KMS-11 (cell line): ENCODE data around the gene RASAL2.

Experiments used
- H2AFZ ChIP-seq: fragments of 200-600 bp; sonication (generic); 2 replicates; pipeline ENCODE4 v1.6.1; 2016; ENCODE audit warnings: antibody characterized with exemption, mixed run types, low read depth
- H3K27ac ChIP-seq: fragments of 200-600 bp; sonication (generic); 2 replicates; pipeline ENCODE4 v1.6.1; 2016; ENCODE audit warnings: mild to moderate bottlenecking, mixed run types
- H3K27me3 ChIP-seq: fragments of 200-600 bp; sonication (generic); 2 replicates; pipeline ENCODE4 v1.6.1; 2017; ENCODE audit warnings: mild to moderate bottlenecking, low read depth, mixed run types, moderate library complexity; ENCODE audit not compliant: insufficient read depth
- H3K36me3 ChIP-seq: fragments of 200-600 bp; sonication (generic); 2 replicates; pipeline ENCODE4 v1.6.1; 2017; ENCODE audit warnings: mild to moderate bottlenecking, mixed run types; ENCODE audit not compliant: insufficient read depth
- H3K4me1 ChIP-seq: fragments of 200-600 bp; sonication (generic); 2 replicates; pipeline ENCODE4 v1.6.1; 2016; ENCODE audit warnings: mild to moderate bottlenecking, low read depth, mixed run types; ENCODE audit not compliant: poor library complexity, severe bottlenecking
- H3K4me2 ChIP-seq: fragments of 200-600 bp; sonication (generic); 2 replicates; pipeline ENCODE4 v1.7.0; 2016; ENCODE audit warnings: mild to moderate bottlenecking, mixed run types
- H3K4me3 ChIP-seq: fragments of 200-600 bp; sonication (generic); IDR thresholded peaks from 2 replicates; pipeline ENCODE4 v1.6.1; 2017; ENCODE audit warnings: low read depth, low read length, mixed read lengths; ENCODE audit not compliant: insufficient read depth
- H3K79me2 ChIP-seq: fragments of 200-600 bp; sonication (generic); 2 replicates; pipeline ENCODE4 v1.6.1; 2016; ENCODE audit warnings: low read depth, mixed run types; ENCODE audit not compliant: insufficient read depth
- H3K9ac ChIP-seq: fragments of 200-600 bp; sonication (generic); 2 replicates; pipeline ENCODE4 v1.6.1; 2016; ENCODE audit warnings: mild to moderate bottlenecking, mixed run types
- H4K20me1 ChIP-seq: fragments of 200-600 bp; sonication (generic); 2 replicates; pipeline ENCODE4 v1.6.1; 2016; ENCODE audit warnings: mild to moderate bottlenecking, mixed run types; ENCODE audit not compliant: insufficient read depth
- TF ChIP-seq, protein P1 (sequence below): fragments of 200-600 bp; sonication (generic); conservative IDR thresholded peaks from 2 replicates; pipeline ENCODE4 v1.6.1; 2017; ENCODE audit warnings: low read depth, mild to moderate bottlenecking, antibody characterized with exemption, low read length, moderate library complexity, mixed read lengths

The RASAL2 gene

GRCh38 chr1:178174539-178174938, 80.6 kb downstream of the RASAL2 start:
- Histone ChIP-seq H3K27me3 (no peaks in the 10 kb centered on the region), H3K4me2 (no peak overlapping the region), H3K27ac (no peak overlapping the region), H3K79me2 (no peaks in the 10 kb centered on the region), H3K36me3 (no peaks in the 10 kb centered on the region), H3K4me1 (no peaks in the 10 kb centered on the region), H3K4me3 (no peak overlapping the region), H2AFZ (no peak overlapping the region), H3K9ac (no peak overlapping the region), H4K20me1 (no peaks in the 10 kb centered on the region)
- TF ChIP-seq, protein P1, sequence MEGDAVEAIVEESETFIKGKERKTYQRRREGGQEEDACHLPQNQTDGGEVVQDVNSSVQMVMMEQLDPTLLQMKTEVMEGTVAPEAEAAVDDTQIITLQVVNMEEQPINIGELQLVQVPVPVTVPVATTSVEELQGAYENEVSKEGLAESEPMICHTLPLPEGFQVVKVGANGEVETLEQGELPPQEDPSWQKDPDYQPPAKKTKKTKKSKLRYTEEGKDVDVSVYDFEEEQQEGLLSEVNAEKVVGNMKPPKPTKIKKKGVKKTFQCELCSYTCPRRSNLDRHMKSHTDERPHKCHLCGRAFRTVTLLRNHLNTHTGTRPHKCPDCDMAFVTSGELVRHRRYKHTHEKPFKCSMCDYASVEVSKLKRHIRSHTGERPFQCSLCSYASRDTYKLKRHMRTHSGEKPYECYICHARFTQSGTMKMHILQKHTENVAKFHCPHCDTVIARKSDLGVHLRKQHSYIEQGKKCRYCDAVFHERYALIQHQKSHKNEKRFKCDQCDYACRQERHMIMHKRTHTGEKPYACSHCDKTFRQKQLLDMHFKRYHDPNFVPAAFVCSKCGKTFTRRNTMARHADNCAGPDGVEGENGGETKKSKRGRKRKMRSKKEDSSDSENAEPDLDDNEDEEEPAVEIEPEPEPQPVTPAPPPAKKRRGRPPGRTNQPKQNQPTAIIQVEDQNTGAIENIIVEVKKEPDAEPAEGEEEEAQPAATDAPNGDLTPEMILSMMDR = no peak

- no peak overlapping the region for H2AFZ ChIP-seq
- no peak overlapping the region for H3K4me3 ChIP-seq
- no peaks in the 10 kb centered on the region for H3K79me2 ChIP-seq
- H3K4me2 ChIP-seq = no peak overlapping the region
- H3K4me1 ChIP-seq = no peaks in the 10 kb centered on the region
- no peaks in the 10 kb centered on the region for H3K36me3 ChIP-seq
- H3K27ac ChIP-seq = no peak overlapping the region
- H4K20me1 ChIP-seq = no peaks in the 10 kb centered on the region
- H3K27me3 ChIP-seq = no peaks in the 10 kb centered on the region
- H3K9ac ChIP-seq = no peak overlapping the region
- TF ChIP-seq, protein P1 = no peak
These were observed 86.5 kb downstream of the RASAL2 start for GRCh38 chr1:178180405-178180804.

- Histone ChIP-seq H3K36me3 (no peaks in the 10 kb centered on the region), H3K27me3 (no peaks in the 10 kb centered on the region), H3K27ac (no peak overlapping the region), H4K20me1 (no peaks in the 10 kb centered on the region), H2AFZ (no peak overlapping the region), H3K4me3 (no peak overlapping the region), H3K79me2 (no peaks in the 10 kb centered on the region), H3K4me2 (no peak overlapping the region), H3K9ac (no peak overlapping the region), H3K4me1 (no peaks in the 10 kb centered on the region)
- TF ChIP-seq, protein P1 = no peak
These were observed 89.9 kb downstream of the RASAL2 start for GRCh38 chr1:178183796-178184195.

- H3K36me3 ChIP-seq = no peaks in the 10 kb centered on the region
- TF ChIP-seq, protein P1 = no peak
- H3K27ac ChIP-seq = no peak overlapping the region
- no peak overlapping the region for H3K4me3 ChIP-seq
- H3K4me2 ChIP-seq = no peak overlapping the region
- no peaks in the 10 kb centered on the region for H3K4me1 ChIP-seq
- H3K9ac ChIP-seq = no peak overlapping the region
- no peaks in the 10 kb centered on the region for H3K27me3 ChIP-seq
- H4K20me1 ChIP-seq = no peaks in the 10 kb centered on the region
- H3K79me2 ChIP-seq = no peaks in the 10 kb centered on the region
- no peak overlapping the region for H2AFZ ChIP-seq
These were observed 94.4 kb downstream of the RASAL2 start for GRCh38 chr1:178188306-178188705.
